Upper lobe of right lung (tissue), 1 donor: ENCODE data around the gene PDS5A. TPM values are rescaled to one million over a fixed set of nuclear protein-coding genes. Genes with fewer than 3 reads are reported as not detected.
"Not testable (repeated sequence)": the region's sequence is repeated elsewhere in the genome, so short reads cannot be mapped to it uniquely, and the experiment has no call there.

ENCODE experiments used
- ATAC-seq: fragments of 200-7000 bp; cut with Tn5 transposase; one replicate; pipeline ENCODE4 v1.9.1; 2020; ENCODE audit warnings: mild to moderate bottlenecking, moderate library complexity
- DNase-seq: peaks from one replicate; pipeline ENCODE4 v3.0.0-alpha.2; 2020
- H3K27ac ChIP-seq: fragments of 200-600 bp; one replicate; pipeline ENCODE4 v1.8.0; 2022
- H3K27me3 ChIP-seq: fragments of 200-600 bp; one replicate; pipeline ENCODE4 v1.8.0; 2022; ENCODE audit warnings: mild to moderate bottlenecking
- H3K36me3 ChIP-seq: fragments of 200-600 bp; one replicate; pipeline ENCODE4 v1.8.0; 2022
- H3K4me1 ChIP-seq: fragments of 200-600 bp; one replicate; pipeline ENCODE4 v1.8.0; 2022
- H3K4me3 ChIP-seq: fragments of 200-600 bp; one replicate; pipeline ENCODE4 v1.8.0; 2022; ENCODE audit warnings: mild to moderate bottlenecking
- H3K9me3 ChIP-seq: fragments of 200-600 bp; one replicate; pipeline ENCODE4 v1.8.0; 2022
- intact Hi-C: fragments of 100-400 bp; cut with DNase I; formaldehyde crosslinking; loops from one replicate; pipeline ENCODE4 v1.11.0; 2022
- total RNA-seq: library from RNA; stranded (reverse); fragmentation: NEBNext Ultra II Directional; extraction: Animal tissue kit (Norgen Biotek cat#: 25700); gene quantifications from one replicate; pipeline ENCODE4 v1.2.1, GENCODE V29; 2021
- TF ChIP-seq, protein P1 (sequence below): fragments of 200-600 bp; IDR thresholded peaks from one replicate; pipeline ENCODE4 v1.8.0; 2022; ENCODE audit warnings: antibody characterized with exemption
- donor health status: DM: no; HTN: yes; CAD: no; lungs with severe emphysema.

PDS5A gene
- total RNA-seq, 1 donor from 2014 or later: 83.7 TPM

GRCh38 chr4:39846705-39847104, 131.0 kb downstream of the PDS5A start:
- DNase-seq: no peak
- intact Hi-C loops: no loop called here
- Histone ChIP-seq H3K27ac (no peak overlapping the region), H3K4me3 (no peak overlapping the region), H3K27me3 (no peaks in the 10 kb centered on the region), H3K9me3 (no peaks in the 10 kb centered on the region), H3K36me3 (peaks cover 68% of the 10 kb centered on the region), H3K4me1 (no peaks in the 10 kb centered on the region)
- ATAC-seq: no peak
- TF ChIP-seq, protein P1, sequence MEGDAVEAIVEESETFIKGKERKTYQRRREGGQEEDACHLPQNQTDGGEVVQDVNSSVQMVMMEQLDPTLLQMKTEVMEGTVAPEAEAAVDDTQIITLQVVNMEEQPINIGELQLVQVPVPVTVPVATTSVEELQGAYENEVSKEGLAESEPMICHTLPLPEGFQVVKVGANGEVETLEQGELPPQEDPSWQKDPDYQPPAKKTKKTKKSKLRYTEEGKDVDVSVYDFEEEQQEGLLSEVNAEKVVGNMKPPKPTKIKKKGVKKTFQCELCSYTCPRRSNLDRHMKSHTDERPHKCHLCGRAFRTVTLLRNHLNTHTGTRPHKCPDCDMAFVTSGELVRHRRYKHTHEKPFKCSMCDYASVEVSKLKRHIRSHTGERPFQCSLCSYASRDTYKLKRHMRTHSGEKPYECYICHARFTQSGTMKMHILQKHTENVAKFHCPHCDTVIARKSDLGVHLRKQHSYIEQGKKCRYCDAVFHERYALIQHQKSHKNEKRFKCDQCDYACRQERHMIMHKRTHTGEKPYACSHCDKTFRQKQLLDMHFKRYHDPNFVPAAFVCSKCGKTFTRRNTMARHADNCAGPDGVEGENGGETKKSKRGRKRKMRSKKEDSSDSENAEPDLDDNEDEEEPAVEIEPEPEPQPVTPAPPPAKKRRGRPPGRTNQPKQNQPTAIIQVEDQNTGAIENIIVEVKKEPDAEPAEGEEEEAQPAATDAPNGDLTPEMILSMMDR: no peak

DNA sequence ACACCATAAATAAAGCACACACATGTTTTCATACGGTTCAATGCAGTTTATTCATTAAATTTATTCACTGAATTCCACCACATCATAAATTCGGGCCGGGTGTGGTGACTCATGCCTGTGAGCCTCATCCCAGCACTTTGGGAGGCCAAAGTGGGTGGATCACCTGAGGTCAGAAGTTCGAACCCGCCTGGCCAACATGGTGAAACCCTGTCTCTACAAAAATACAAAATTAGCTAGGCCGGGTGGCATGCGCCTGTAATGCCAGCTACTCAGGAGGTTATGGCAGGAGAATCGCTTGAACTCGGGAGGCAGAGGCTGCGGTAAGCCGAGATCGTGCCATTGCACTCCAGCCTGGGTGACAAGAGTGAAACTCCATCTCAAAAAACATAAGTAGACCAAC, 131.6 kb downstream of the PDS5A start:
- intact Hi-C loops: no loop called here
- Histone ChIP-seq H3K27ac (no peak overlapping the region), H3K4me1 (no peaks in the 10 kb centered on the region), H3K36me3 (peaks cover 68% of the 10 kb centered on the region), H3K4me3 (no peak overlapping the region), H3K27me3 (no peaks in the 10 kb centered on the region), H3K9me3 (no peaks in the 10 kb centered on the region)
- TF ChIP-seq, protein P1: no peak
- no peak for ATAC-seq
- no peak for DNase-seq

DNA sequence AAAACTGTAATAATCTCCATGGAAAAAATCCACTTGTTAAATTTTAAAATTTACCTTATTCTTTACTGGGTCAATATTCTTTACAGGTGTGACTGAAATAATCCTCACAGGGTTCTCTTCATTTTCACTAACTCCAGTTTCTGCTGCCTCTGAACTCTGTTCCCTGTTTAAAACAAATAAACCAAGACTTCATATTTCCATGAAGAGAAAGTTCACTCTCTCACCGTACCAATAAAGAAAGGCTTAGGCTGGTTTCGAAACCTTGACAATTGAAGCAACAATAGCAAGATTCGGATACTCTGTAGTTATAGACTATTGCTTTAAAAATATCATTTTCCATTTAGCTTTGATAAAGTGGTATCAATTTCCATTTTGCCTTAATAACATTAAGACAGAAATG, 135.8 kb downstream of the PDS5A start:
- Histone ChIP-seq H3K27me3 (no peaks in the 10 kb centered on the region), H3K36me3 (peaks cover 82% of the 10 kb centered on the region), H3K4me1 (no peaks in the 10 kb centered on the region), H3K4me3 (no peak overlapping the region), H3K9me3 (no peaks in the 10 kb centered on the region), H3K27ac (no peak overlapping the region)
- intact Hi-C loops: no loop called here
- TF ChIP-seq, protein P1: no peak
- DNase-seq (no peak), ATAC-seq (no peak)

GRCh38 chr4:39840516-39840915, 137.2 kb downstream of the PDS5A start:
- H3K9me3 ChIP-seq, intact Hi-C loops, ATAC-seq, H3K4me1 ChIP-seq, H3K4me3 ChIP-seq, H3K27me3 ChIP-seq, H3K27ac ChIP-seq, DNase-seq: not testable (repeated sequence)
- peaks cover 83% of the 10 kb centered on the region for H3K36me3 ChIP-seq

- no peaks in the 10 kb centered on the region for H3K9me3 ChIP-seq
- TF ChIP-seq, protein P1: no peak
- ATAC-seq: no peak
- H3K4me1 ChIP-seq: no peaks in the 10 kb centered on the region
- DNase-seq: no peak
- intact Hi-C loops: no loop called here
- H3K27ac ChIP-seq: no peak overlapping the region
- no peaks in the 10 kb centered on the region for H3K27me3 ChIP-seq
- peaks cover 88% of the 10 kb centered on the region for H3K36me3 ChIP-seq
- H3K4me3 ChIP-seq: no peak overlapping the region
These were observed 137.7 kb downstream of the PDS5A start for GRCh38 chr4:39840027-39840426.

GRCh38 chr4:39838431-39838830, 139.3 kb downstream of the PDS5A start:
- not testable (repeated sequence) for DNase-seq

GRCh38 chr4:39834269-39834668, 143.4 kb downstream of the PDS5A start:
- H3K4me1 ChIP-seq: no peaks in the 10 kb centered on the region
- TF ChIP-seq, protein P1: no peak
- intact Hi-C loops: no loop called here
- H3K27ac ChIP-seq: no peak overlapping the region
- H3K9me3 ChIP-seq: no peaks in the 10 kb centered on the region
- no peaks in the 10 kb centered on the region for H3K27me3 ChIP-seq
- peaks cover 79% of the 10 kb centered on the region for H3K36me3 ChIP-seq
- H3K4me3 ChIP-seq: no peak overlapping the region
- DNase-seq: no peak
- ATAC-seq: no peak

More at GRCh38 chr4:39838431-39838830, 139.3 kb downstream of the PDS5A start:
- H3K4me1 ChIP-seq, intact Hi-C loops, H3K4me3 ChIP-seq, ATAC-seq, H3K27ac ChIP-seq, H3K9me3 ChIP-seq, H3K27me3 ChIP-seq: not testable (repeated sequence)
- peaks cover 87% of the 10 kb centered on the region for H3K36me3 ChIP-seq
